ENCODE measurements around the gene SLC22A17.
"Not testable (repeated sequence)": the region's sequence is repeated elsewhere in the genome, so short reads cannot be mapped to it uniquely, and the experiment has no call there.

The SLC22A17 gene

GRCh38 chr14:23347406-23348296 is 5.0 kb downstream of the SLC22A17 start:
- no peak for TF ChIP-seq ZNF274 (IDR thresholded peaks at IDR 0.05; ENCODE audit: low read depth, low read length)
- H3K4me3 ChIP-seq (ENCODE audit: low read length), result no peak overlapping the region

DNA sequence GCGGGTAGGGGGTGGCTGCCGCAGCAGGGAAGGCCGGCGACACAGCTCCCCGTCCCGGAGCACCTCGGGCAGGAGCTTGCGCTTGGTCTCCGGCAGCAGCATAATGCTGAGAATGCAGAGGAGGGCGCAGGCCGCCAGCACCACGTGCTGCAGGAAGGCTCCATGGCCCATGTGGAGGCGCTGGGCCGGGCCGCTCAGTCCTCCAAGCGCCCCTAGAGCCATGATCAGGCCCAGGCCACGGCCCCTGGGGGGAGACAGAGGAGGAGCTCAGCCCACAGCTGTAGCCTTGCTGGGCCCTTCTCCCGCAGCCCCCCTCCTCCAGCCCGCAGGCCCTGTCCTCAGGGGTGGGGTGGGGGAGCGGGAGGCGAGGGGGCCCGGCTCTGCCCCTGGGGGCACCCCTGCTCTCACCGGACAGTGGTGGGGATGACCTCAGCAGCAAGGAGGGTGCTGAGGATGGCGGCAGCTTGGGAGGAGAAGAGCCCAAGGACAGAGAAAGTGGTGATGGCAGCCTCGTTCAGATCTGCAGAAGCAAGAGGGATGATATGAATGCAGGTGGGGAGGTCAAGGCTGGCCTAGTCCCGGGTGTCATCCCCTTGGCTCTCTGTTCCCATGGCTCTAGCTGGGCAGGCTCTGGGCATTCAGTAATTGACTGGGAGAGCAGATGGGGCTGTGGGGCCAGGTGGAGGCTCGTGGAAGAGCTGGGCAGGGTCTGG is 5.8 kb downstream of the SLC22A17 start:
- H3K4me3 ChIP-seq (ENCODE audit: low read length), result no peak overlapping the region
- no peak for TF ChIP-seq ZNF274 (IDR thresholded peaks at IDR 0.05; ENCODE audit: low read depth, low read length)

DNA sequence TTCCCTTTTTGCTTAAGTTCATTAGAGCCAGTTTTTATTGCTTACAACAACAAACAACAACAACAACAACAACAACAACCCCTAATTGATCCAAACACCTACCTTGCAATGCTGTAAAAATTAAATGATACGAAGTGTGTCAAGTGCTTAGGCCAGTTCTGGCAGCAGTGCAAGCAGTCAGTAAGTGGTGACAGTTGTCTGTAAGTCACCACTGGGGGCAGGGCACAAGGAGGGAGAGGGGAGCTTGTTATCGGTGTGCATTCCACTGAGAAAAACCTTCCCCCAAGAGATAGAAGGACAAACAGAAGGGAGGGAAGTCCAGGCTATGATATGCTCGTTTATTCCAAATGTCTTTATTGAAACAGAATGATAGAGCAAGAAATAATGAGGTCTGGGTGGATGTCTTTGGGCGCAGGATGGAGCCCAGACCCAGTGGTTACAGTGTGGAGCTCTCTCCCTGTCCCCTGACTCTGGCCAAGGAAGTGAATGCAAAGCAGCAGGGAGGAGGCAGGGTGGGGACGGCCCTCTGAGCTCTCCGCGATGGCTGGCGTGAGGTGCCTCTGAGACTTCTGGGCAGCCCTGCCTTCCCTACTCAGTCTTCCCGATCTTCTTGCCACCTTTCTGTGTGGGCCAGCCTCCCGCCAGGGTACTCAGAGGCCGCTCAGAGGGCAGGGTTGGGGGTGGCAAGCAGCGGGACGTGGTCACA is 6.5 kb downstream of the SLC22A17 start:
- no peak overlapping the region for H3K4me3 ChIP-seq (ENCODE audit: low read length)
- no peak for TF ChIP-seq ZNF274 (IDR thresholded peaks at IDR 0.05; ENCODE audit: low read depth, low read length)

DNA sequence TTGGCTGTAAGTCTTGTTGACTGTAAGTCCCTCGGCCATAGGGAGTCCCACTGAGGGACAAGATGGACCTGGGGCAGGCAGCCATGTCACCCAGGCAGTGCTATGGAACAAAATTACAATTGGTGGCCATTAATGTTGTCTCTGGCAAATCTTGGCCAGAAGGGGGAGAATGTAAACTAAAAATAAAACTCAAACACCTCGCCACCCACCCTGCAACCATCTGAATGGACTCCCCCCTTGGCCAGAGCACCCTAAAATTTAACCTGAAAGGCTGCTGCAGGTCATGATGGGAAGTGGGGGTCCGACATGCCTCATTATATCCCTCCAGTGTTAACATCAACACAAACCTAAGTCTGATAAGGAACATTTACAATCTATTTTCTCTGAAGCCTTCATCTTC is 8.2 kb downstream of the SLC22A17 start:
- no peak for TF ChIP-seq ZNF274 (IDR thresholded peaks at IDR 0.05; ENCODE audit: low read depth, low read length)
- H3K4me3 ChIP-seq (ENCODE audit: low read length), result no peak overlapping the region

DNA sequence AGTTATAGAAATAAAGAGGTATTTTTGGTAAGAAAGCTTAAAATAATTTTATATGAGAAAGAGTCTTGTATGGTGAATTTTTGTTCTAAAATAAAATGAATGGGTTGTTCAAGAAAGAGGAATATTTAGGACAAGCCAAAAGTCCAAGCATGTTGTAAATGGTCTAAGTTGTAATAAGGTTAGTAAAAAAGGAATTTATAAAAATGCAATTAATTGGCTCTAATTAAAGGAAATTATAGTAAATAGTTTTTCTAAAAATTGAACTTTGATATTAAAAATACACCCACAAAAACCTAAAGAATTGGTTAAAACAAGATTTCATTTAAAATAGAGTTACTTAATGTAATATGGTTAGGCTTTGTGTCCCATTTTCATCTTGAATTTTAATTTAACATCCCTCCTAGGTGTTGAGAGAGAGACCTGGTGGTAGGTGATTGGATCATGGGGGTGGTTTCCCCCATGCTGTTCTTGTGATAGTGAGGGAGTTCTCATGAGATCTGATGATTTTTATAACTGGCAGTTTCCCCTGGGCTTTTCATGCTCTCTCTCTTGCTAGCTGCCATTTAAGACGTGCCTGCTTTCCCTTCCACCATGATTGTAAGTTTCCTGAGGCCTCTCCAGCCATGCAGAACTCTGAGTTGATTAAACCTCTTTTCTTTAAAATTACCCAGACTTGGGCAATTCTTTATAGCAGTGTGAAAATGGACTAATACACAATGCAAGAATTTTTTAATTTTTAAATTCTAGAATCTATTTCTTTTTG is 13.0 kb downstream of the SLC22A17 start:
- no peak for TF ChIP-seq ZNF274 (IDR thresholded peaks at IDR 0.05; ENCODE audit: low read depth, low read length)
- H3K4me3 ChIP-seq (ENCODE audit: low read length), result no peak overlapping the region

DNA sequence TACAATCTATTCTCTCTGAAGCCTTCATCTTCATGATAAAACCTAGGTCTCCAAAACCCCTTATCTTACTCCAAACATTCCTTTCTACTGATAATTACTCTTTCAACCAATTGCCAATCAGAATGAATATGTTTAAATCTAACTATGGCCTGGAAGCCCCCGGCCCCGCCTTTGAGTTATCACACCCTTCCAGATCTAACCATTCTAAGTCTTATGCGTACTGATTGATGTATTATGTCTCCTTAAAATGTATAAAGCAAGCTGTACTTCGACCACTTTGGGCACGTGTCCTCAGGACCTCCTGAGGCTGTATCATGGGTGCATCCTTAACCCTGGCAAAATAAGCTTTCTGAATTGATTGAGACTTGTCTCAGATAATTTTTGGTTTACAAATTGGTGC is 17.1 kb downstream of the SLC22A17 start:
- no peak overlapping the region for H3K4me3 ChIP-seq (ENCODE audit: low read length)
- no peak for TF ChIP-seq ZNF274 (IDR thresholded peaks at IDR 0.05; ENCODE audit: low read depth, low read length)

GRCh38 chr14:23327947-23328744 is 24.5 kb downstream of the SLC22A17 start:
- no peak overlapping the region for H3K4me3 ChIP-seq (ENCODE audit: low read length)
- TF ChIP-seq ZNF274 (IDR thresholded peaks at IDR 0.05; ENCODE audit: low read depth, low read length), result no peak

DNA sequence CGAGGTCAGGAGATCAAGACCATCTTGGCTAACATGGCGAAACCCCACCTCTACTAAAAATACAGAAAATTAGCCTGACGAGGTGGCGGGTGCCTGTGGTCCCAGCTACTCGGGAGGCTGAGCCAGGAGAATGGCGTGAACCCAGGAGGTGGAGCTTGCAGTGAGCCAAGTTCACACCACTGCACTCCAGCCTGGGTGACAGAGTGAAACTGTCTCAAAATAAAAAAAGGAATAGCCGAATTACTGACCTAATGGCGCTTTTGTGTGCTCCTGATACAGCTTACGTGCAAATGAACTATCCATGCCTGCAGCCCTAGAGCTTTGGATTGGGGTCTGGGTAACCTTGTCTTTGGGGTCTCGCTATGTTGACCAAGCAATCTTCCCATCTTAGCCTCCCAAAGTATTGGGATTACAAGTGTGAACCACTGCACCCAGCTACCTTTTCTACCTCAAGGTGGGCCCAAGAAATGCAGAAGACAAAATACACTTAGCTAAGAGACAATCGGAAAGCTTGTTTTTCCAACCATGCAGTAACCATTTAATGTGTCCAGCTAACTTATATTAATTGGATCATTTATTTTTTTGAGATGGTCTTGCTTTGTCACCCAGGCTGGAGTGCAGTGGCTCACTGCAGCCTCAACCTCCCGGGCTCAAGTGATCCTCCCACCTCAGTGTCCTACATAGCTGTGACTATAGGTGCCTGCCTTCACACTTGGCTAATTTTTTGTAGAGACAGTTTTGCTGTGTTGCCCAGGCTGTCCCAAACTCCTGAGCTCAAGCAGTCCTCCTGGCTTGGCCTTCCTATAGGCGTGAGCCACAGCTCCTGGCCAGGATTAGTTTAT is 26.0 kb downstream of the SLC22A17 start:
- TF ChIP-seq ZNF274 (IDR thresholded peaks at IDR 0.05; ENCODE audit: low read depth, low read length), result no peak
- H3K4me3 ChIP-seq (ENCODE audit: low read length), result no peak overlapping the region

DNA sequence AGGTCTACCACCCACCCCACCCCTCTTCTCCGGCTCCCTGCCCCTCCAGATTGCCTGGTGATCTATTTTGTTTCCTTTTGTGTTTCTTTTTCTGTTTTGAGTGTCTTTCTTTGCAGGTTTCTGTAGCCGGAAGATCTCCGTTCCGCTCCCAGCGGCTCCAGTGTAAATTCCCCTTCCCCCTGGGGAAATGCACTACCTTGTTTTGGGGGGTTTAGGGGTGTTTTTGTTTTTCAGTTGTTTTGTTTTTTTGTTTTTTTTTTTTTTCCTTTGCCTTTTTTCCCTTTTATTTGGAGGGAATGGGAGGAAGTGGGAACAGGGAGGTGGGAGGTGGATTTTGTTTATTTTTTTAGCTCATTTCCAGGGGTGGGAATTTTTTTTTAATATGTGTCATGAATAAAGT is 26.9 kb downstream of the SLC22A17 start:
- H3K4me3 ChIP-seq (ENCODE audit: low read length), result not testable (repeated sequence)

- no peak overlapping the region for H3K4me3 ChIP-seq (ENCODE audit: low read length)
- TF ChIP-seq ZNF274 (IDR thresholded peaks at IDR 0.05; ENCODE audit: low read depth, low read length), result no peak
Observed at GRCh38 chr14:23324993-23325392, 27.7 kb downstream of the SLC22A17 start.

GRCh38 chr14:23324455-23324846 is 28.2 kb downstream of the SLC22A17 start:
- no peak for TF ChIP-seq ZNF274 (IDR thresholded peaks at IDR 0.05; ENCODE audit: low read depth, low read length)
- no peak overlapping the region for H3K4me3 ChIP-seq (ENCODE audit: low read length)

GRCh38 chr14:23323838-23324454 is 28.7 kb downstream of the SLC22A17 start:
- TF ChIP-seq ZNF274 (IDR thresholded peaks at IDR 0.05; ENCODE audit: low read depth, low read length), result no peak
- H3K4me3 ChIP-seq (ENCODE audit: low read length), result no peak overlapping the region

Measured in GM08714 (cell line).